GM19463 (cell line): ENCODE results near the gene CPNE5.

Experiments
- ATAC-seq: cut with Tn5 transposase; IDR thresholded peaks from one replicate; pipeline ENCODE4 v1.9.1; 2021; ENCODE audit warnings: mild to moderate bottlenecking, moderate library complexity; ENCODE audit not compliant: unreplicated experiment

CPNE5 gene

GRCh38 chr6:36793913-36794712, 45.1 kb downstream of the CPNE5 start:
- ATAC-seq = no peak

DNA sequence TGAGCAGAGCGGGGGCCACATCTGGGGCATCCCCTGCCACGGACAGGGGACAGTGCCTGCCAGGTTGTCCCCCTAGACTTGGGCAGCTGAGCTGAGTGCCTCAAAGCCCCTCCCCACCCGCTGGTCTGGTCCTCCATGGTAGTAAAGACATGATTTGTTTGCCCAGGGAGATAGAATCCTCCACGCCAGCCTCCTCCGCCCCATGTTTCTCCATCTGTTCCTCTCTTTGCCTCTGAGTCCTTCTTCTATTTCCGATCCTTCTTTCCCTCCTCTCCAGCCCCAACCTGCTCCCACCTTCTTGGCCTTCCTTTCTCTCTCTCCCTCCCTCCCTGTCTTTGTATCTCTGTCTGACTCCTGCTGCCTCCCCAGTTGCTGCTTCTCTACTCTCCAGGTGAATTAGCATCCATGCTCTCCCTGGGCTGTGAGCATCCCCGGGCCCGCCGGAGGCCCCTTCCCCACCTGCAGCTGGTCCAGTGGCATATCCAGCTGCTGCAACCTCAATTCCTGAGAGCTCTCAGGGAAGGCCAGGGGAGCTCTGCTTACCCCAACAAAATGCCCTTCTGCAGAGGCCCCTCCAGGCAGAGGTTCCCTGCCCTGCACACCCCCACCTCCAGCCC, 45.8 kb downstream of the CPNE5 start:
- no peak for ATAC-seq

DNA sequence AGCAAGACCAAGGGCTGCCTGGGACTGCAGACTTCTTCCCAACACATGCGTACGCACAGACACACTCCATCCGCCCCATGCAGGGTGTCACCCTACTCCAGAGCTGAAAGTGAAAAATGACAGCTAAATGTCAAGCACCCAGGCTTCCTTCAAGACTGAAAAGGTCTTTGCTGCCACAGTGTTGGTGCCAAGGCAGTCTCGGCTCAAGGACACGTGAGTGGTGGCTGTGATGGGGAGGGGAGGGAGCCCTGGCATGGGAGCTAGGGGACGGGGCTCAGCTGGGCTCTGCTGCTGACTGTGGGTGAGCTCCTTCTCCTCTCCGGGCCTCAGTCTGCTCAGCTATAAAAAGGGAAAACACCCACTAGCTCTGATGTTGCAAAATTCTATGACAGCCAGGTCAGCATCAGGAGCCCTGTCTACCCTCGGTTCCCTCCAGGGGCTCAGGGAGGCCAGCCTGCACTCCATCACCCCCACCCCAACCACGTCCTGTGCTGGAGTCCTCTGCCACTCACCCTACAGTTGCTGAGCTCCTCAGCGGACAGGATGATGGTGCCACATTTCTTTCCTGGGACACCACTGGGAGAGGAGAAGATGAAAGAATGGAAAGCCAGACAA, 47.6 kb downstream of the CPNE5 start:
- ATAC-seq = no peak

DNA sequence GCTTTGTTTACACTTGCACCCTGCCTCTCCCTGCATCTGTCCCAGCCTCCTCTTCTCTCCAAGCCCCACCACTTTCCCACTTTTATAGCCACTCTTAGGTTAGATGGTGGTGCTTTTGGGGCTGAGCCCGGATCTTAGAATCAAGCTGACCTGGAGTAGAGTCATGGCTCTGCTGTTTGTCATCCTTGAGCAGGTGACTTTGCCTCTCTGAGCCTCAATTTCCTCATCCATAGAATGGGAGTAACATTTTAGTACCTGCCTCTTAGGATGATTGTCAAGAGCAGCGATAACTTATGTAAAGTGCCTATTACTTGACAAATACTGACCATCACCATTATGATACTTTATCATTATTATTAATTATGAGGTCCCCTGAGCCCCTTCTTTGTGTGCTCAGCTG, 48.2 kb downstream of the CPNE5 start:
- no peak for ATAC-seq

GRCh38 chr6:36788768-36789167, 50.5 kb downstream of the CPNE5 start:
- ATAC-seq = no peak

- no peak for ATAC-seq
Observed at GRCh38 chr6:36788186-36788585, 51.1 kb downstream of the CPNE5 start.

DNA sequence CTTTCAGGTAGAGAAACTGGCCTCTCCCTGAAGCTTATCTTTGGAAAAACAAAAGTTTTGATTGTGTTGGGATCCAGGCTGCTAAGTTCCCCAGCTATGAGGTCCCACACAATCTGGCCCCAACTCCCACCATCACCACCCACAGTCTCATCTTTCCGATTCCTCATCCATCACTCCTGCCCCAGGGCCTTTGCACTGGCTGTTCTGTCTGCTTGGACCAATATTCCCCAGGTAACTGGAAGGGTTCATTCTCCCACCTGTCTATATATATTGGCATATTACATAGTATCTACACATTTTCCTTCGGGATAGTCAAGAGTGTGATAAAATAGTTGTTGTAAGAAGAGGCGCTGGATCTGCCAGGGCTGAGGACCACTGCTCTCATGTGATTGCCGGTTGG, 52.0 kb downstream of the CPNE5 start:
- no peak for ATAC-seq

- ATAC-seq = no peak
Observed at GRCh38 chr6:36786055-36786675, 53.1 kb downstream of the CPNE5 start.

DNA sequence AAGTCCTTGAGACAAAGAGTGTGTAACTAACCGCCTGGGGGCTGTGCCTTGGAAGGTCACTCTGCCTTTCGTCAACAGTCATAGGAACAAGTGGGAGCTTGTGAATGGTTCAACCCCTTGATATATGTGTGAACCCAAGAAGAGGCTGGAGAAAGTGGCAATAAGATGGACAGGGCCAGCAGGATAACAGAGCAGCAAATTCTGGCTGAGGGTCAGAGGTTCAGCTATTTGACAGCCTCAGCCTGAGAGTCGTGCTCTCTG, 54.9 kb downstream of the CPNE5 start:
- no peak for ATAC-seq

DNA sequence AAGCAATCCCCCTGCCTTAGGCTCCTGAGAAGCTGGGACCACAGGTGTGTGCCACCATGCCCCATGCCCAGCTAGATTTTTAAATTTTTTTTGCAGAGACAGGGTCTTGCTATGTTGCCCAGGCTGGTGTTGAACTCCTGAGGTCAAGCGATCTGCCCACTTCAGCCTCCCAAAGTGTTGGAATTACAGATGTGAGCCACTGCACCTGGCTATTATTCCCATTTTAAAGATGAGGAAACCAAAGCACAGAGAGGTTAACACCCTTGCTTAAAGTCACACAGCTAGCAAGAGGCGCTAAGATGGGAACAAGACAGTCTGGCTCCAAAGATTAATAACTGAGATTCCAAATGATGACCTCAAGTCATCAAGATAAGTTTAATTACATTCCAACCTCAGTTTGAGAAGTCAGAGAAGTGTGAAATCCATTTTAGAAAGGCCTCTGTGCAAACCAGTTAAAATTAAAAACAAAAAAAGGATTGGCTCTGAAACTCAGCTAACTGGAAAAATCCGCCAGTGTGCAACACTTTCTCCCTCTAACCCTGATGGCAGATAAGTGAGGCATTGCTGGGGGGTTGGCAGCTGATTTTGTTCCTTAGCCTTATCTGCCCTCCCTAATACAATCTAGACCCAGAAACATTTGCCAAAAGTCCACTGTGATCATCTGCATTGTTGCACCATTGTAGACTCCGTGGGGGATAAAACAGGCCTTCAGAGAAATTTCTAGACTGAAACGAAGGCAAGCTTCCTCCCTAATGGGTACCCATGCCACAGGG, 55.5 kb downstream of the CPNE5 start:
- no peak for ATAC-seq

GRCh38 chr6:36781669-36782068, 57.6 kb downstream of the CPNE5 start:
- peak; percentile 70 for ATAC-seq

- ATAC-seq = no peak
Observed at GRCh38 chr6:36780442-36781177, 58.6 kb downstream of the CPNE5 start.

GRCh38 chr6:36779227-36779626, 60.0 kb downstream of the CPNE5 start:
- ATAC-seq = no peak

DNA sequence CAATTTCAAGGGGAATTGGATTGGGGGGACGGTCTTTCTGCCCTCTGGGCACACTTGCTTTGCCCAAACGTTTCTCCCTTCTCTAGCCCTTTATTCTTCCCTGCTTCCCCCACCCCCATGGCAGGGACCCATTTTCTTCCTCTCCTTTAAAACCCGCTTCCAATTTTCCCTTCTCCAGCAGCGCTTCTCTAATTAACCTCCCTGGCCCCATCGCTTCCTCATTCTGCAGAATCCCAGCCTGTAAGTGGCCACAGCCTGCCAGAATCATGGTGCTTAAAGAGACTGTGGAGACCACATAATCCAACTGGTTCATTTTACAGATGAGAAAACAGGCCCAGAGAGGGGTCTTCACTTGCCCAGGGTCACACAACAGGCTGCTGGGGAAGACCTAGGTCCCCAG, 61.4 kb downstream of the CPNE5 start:
- ATAC-seq = no peak

DNA sequence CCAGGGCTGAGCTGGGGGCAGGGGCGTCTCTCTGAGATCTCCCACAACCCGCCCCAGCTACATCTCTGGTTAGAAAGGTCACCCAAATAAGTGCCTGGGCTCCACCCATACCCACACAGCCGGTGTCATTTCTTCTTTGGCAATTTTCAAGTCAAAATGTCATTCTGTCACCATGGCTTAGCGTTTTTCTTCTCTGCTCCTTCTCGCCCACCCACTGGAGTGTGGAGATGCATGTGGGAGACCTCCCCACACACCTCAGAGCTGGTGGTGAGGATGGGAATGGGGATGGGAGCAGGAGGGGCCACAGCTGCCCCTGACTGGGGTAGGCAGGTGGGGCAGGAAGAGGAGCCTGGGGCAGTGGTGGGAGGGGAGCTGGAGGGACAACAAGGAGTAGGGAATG, 63.1 kb downstream of the CPNE5 start:
- no peak for ATAC-seq

DNA sequence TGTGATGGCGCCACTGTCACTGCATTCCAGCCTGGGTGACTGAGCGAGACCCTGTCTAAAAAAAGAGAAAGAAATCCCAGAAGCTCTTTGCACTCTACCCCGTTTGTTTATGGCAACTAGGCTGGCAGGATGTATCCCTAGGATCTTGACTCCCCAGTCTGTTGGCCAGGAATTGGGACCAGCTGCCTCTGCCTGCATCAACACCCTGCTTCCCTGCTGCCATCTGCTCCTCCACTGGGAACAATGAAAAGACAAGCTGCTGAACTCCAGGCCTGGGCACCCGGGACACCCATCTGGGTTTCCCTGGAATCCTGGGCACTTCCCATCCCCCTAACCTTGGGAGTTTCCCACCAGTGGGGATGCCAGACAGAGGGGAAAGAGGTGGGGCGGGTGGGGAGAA, 64.9 kb downstream of the CPNE5 start:
- no peak for ATAC-seq

DNA sequence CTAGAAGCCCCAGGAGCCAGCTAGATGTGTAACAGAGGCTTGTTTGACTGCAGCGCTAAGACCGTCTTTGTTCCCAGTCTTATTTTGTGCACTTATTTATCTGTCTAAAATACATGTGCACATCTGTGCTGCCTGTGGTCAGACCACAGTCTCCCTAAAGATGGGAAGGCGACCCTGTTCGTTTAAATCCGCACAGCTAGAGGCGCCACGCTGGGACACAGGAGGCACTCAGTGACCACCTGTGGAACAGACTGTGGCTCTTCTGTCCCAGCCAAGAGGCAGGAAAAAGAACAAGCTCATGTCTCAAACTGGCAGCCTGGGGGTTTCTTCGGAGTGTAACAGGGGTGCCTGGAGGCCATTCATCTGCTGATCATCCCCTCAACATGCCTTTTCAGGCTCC, 66.8 kb downstream of the CPNE5 start:
- ATAC-seq = no peak

DNA sequence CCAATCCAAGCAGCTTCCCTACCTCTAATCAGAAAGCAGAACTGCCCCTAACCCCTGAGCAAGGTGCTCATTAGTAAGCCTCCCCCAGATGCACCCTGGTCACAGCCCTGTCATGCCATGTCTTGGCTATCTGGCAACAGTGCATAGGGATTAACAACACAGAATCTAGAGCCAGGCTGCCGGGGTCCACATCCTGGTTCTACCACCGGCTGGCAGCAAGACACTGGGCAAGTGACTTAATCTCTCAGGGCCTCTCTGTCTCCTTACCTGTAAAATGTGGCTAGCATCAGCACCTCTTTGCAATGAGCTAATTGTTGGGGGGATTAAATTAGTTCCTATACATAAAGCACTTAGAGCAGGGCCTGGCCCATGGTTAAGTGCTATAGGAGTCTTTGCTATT, 68.1 kb downstream of the CPNE5 start:
- no peak for ATAC-seq

DNA sequence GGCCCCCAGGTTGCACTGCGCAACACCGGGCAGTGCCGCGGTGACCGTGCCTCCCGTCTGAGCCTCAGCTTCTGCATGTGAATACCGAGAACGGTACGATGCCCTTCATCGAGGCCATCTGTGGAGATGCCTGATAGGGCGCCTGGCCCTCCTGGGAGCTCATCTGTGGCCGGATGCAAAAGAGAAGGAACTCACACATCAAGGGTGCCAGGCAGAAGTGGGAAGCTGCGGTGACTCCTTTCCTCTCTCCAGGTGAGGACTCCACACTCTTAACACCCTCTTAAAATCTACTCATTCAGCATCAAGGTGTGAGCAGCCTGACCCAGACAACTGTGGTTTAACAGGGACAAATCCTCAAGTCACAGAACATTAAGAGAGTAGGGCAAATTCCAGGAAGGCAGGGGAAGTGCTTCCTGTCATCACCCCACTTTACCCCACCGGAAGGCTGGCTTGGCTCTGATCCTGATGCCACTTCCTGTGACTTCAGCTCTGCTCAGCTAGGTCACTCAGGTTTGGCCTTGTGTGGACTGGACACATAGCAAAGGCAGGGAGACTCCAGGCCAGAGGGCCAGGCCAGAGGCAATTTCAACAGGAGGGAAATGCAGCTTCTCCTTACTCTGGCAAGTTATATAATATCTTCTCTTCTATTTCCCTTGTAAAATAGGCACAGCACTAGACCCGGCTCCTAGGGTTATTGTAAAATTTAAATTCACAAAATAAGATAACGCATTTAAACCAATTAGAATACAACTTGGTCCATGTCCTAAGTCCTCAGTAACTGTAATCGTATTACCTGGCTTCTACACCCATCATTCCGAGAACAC, 69.4 kb downstream of the CPNE5 start:
- ATAC-seq = no peak

- ATAC-seq = no peak
Observed at GRCh38 chr6:36769183-36769675, 70.0 kb downstream of the CPNE5 start.
